Activated naive CD8-positive, alpha-beta T cell treated with anti-CD3 and anti-CD28 coated beads, Interleukin-2, amount 50 U/mL, for 16 hours (primary cell): ENCODE data around the gene RNF32.

ENCODE experiments used
- DNase-seq: peaks from one replicate; pipeline ENCODE4 v3.0.0-alpha.2; 2020; ENCODE audit warnings: low read depth, low spot score

The RNF32 gene

DNA sequence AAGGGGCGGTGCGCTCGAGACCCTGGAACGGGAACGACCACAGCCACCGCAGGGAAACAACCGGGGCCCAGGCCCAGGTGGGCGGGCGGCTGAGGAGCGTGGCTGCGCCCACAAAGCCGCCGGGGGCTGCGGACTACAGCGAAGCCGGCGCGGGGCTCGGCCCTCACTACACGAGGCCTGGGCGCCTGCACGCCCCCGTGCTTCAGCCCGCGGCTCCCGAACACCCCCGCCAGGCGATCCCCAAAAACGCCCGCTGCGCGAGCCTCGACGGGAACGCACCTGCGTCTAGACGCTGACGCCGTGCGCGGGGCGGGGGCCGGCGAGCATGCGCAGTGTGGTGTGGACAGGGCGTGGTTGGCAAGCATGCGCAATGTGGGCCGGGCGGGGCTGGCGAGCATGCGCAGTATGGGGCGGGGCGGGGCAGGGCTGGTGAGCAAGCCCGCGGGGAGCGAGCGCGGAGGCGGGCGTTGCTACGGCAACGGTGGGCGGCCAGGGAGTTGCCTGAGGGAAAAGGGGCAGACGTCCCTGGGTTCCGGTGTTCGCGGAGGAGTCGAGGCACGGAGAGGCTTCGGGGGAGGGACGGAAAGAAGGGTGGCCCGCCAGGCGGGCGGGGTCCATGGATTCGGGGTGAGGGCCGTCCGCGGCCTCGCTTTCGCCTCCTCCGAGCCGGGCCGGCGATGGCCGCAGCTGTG, at the start of gene RNF32:
Gene RNF32, plus strand, starts transcription at position 518 of the 692 bp plus-strand sequence. CDS start 3,104 bp downstream, outside the sequence.
- DNase-seq, result peak; percentile 92

DNA sequence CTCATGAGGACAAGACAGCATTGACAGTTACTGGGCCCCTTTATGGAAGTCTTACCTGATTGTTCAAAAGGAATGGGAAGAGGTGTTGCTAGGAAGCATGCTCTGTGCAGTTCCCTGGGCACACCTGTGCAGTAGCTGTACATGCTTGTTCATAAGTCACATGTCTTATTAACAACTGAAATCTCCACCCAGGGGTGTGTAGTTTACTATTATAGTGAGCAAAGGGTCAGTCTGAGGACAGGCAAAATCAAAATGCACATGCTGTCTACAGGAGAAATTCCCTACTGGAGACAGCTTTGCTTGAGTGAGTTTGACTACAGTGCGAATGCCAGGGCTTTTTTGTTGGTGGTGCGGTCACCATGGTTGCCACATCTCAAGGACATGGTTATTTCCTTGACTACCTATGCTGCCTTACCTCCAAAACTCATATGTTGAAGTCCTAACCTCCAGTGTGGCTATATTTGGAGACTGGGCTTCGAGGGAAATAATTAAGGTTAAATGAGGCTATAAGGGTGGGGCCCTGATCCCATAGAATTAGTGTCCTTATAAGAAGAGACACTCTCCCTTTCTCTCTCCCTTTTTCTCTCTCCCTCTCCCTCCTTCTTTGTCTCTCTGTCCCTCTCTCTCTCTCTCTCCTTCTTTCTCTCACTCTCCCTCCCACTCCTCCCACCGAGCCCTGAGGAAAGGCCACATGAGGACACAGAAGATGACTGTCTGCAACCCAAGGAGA, 48.3 kb upstream of the RNF32 start:
- no peak for DNase-seq

DNA sequence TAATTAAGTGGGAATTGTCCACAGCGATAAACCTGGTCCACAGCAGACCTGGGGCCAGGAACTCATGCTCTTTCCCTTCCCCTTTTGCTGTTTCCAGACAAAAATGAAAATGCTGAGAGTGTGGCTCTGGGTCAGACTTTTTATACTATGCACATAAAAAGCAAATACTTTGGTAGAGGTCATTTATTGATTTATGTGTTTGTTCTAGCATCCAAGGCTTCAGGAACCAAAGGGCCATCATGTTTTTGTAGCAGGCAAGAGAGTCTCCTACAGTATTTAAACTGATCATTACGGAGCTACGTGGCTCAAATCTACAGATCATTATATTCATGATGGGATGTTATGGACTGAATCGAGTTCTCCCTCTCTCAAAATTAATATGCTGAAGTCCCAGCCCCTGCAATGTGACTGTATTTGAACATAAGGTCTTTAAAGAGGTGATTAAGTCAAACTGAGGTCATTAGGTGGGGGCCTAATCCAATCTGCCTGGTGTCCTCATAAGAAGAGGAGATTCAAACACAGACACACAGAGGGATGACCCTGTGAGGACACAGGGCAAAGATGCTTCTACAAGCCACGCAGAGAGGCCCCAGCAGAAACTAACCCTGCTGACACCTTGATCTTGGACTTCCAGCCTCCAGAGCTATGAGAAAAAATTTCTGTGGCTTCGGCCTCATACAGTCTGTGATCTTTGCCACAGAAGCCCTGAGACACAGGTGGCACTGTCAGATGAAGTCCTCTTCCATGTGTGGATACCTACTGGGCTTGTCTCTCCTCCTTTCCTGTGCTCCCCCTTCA, 46.1 kb upstream of the RNF32 start:
- no peak for DNase-seq

DNA sequence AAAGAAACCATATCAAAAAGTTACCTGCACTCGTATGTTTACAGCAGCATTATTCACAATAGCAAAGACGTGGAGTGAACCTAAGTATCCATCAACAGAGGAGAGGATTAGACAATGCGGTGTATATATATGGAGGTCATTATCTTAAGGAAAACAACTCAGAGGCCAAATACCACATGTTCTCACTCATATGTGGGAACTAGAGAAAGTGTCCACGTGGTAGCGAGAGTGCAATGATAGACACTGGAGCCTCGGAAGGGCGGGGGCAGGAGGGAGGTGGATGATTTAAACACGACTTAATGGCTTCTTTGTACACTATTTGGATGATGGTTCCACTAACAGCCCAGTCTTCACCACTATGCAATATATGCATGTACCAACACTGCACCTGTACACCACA, 40.1 kb upstream of the RNF32 start:
- DNase-seq, result no peak

DNA sequence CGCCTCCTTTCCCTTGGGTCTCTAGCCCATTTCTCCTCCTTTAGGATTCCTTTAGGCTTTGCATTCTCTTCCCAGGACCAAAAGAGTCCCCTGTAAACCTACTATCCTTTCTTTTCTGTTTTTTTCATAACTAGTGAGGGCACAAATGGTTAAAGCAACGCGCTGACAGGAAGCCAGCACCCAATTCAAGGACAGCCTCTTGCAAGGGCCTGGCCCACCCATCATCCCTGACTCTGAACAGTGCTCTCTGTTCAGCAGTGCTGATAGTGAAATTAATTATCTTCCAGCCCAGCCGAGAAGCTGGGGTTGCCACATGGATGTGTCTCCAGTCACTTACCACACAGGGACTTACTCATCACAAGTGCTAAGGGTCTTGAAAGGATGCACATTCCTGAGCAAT, 38.3 kb upstream of the RNF32 start:
- no peak for DNase-seq

DNA sequence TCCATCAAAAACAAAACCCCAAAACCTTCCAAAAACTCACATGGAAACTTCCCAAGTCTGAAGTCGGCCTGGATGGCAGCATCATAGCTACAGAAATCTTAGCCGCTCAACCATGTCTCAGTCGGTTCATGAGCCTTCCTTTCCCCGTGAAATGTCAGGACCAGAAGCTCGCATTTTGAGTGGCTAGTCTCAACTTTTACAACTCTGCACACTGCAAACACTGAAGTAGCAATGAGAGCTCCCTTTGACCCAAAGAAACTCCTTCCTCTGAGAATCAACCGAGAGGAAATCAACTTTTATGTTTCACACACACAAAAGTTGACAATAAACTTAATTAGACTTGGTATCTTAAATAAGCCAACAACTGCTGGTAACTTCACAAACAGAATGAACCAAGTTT, 37.6 kb upstream of the RNF32 start:
- no peak for DNase-seq

DNA sequence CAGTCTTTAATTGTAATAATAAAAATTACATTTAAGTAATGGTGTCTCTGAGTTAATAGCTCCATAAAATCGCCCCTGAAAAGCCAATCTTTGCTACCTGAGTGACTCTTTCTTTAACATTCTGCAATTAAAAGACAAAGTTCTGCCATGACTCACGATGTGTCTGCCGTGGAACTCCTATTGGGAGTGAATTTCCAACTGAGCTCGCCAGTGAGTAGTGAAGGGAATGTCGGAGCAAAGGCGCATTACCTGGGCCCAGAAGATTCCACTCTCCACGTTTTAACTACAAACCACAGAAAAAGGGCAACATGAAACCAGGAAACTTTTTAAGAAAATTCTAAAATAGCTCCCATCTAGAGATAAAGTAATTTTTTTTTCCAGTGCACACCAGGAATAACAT, 36.9 kb upstream of the RNF32 start:
- DNase-seq, result no peak

DNA sequence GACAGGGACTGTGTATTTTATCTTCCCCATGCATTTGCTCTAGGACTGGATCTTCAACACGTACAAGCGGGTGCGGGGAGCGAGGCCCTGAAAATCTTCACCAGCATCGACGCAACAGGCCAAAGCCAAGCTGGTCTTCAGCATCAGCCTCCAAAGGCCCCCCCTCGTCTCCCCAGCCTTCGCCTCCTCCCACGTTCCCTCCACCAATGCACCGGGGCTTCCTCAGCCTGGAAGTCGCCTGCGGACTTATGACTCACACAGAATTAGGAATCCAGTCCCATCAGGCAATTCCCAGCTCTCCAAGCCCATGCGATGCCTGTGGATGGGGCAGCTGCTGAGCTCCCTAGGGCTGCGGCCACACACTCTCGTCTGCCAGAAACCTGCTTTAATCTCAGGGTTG, 36.3 kb upstream of the RNF32 start:
- no peak for DNase-seq

DNA sequence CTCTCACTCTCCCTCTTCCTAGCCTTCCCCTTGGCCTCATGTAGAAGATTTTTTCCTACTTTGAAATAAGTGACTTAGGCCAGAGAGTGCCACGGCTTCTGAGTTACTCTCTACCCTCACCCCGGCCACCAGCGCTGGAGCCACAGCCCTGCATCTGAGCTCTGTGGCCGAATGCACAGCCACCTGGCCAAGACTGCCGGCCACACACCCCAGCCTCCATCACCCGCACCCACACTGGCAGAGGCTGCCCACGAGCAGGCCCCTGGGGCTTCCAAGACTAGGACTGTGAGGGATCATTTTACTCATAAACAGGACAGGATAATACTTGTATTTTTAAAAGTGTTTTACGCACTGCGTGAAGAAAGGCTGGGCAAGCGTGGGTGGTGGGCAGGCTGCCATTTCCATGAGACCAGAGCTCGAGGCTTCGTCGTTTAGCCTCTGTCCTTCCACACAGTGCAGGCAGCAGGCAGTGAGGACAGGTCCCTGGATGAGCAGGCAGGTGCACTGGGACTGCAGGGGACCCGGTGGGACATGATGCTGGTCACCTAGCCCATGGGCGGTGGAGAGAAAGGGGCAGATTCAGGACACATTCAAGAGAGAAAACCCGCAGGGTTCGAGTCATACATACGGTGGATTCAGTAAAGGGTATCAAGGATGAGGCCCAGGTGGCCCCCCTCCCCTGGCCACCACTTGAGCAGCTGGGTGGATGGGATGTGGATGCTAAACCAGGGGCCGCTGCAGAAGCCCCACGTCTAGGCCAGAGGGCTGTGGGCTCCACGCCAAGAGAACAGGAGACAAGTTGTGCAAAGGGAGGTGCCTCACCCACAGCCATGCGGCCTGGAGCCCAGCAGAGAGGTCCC, 35.5 kb upstream of the RNF32 start:
- DNase-seq, result no peak

DNA sequence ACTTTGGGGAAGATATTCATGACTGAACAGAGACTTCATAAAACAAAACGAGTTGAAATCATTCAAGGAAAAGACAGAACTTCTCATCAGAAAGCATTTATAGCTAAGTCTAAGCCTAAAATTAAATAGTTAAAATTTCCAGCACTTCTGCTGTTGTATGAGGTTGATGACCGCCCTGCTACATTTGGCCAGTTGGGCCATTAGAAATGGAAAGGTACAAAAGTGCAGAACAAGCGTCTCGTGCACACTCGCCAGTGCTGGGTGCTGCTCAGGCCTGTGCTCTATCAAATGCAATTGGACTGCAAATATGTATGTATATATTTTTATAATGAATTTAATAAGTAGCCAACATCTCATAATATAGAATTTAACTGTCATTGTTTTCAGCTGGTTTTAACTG, 34.4 kb upstream of the RNF32 start:
- DNase-seq, result no peak

DNA sequence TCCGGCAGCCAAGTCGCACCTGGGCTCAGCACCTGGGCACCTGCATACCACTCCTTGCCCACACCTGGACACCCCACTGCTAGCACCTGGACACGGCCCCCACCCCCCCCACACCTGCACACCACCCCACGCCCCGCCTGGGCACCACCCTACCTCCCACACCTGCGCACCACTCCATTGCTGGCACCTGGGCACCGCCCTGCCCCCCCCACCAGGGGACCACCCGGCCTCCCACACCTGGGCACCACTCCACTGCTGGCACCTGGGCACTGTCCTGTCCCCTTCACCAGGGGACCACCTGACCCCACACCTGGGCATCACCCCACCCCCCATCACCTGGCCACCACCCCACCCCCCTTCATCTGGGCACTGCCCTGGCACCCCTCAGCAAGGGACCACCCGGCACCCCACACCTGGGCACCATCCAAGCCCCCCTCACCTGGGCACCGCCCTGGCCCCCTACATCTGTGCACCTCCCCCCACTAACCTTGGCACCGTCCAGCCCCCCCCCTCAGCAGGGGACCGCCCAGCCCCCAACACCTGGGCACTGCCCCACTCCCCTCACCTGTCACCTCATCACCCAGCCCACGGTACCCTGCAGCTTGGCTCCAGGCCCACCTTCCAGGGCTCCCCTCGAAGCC, 33.8 kb upstream of the RNF32 start:
- DNase-seq, result no peak

DNA sequence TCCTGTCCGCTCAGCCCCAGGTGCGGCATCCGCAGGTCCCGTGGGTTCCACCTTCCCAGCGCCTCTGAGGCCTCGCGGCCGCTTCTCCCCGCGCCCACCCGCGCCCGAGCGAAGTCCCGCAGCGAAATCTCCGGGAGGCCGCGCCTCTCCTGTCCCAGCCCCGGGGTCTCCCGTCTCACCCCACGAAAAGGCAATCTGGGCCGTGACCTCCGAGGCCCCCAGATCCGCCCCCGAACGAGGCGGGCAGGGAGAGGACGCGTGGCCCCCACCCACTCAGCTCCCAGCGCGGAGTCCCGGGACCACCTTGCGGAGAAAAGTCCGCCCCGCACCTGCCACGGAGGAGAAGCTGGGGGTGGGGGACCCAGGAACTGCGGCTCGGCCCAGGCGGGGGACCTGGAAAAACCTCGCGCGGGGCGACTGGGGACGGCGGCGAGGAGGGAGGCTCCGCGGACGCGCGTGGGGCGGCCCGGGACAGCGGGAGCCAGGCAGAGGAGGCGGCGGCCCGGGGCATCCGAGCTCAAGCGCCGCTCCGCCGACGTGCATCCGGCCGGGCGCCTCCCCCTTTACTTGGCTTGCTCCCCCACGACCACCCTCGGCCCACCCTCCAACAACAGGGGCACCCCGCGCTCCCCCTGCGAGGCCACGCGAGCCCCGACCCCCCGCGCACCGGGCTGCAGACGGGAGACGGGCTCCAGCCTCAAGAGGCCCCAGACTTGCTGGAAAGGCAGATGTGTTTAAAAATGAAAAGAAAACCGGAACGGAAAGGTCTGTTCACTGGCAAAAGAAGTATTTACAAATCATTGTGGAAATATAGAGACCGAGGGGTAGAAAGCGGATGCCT, 33.0 kb upstream of the RNF32 start:
- DNase-seq, result no peak

DNA sequence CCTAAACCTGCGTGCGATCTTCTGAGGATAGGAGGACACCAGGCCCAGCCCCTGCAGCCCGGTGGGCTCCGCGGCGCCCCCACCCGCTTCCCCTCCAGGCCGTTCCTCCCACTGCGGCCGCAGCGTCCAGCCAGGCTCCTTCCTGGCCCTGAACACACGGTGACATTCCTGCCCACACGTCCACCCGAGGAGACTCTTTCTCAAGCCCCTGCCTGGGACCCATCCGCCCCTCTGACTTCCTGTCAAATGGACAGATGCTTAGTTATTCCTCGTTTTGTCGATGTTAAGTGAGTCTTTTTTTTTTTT, 32.4 kb upstream of the RNF32 start:
- no peak for DNase-seq

DNA sequence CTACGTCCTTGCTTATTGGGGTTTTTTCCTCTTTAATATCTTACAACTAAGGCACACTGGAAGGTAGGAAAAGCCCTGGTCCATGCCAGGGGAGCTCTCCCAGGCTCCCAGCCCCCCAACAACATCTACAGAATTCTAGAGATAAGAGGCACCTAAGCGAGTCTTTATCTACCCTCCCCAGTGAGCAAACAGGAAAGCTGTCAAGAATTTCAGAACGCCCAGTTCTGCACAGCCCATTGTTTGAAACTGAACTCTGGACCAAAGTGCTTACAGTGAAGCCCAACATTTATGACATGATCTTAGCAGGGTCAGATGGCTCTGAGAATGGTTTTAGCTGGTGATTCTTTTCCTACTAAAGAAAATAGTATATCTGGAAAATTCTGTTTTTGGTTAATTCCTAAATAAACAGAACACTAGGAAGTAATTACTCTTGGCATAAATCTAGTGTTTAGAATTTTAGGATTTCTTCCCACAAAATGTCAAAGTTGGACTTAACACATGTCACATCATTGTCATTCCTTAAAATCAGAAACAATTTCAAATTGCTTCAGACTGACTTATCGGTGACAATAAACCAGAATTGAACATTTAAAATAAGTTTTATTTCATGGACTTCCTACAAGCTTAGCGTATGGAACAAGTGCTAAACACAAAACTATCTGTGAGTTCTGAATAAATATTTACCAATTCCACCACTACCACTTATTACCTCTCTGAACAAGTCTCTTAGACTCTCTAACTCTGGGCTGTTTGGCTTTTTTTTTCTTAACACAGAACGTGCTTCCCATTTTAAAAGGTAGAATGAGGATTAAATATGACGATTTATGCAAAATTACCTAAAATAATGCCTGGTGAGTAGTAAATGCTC, 31.3 kb upstream of the RNF32 start:
- DNase-seq, result no peak

DNA sequence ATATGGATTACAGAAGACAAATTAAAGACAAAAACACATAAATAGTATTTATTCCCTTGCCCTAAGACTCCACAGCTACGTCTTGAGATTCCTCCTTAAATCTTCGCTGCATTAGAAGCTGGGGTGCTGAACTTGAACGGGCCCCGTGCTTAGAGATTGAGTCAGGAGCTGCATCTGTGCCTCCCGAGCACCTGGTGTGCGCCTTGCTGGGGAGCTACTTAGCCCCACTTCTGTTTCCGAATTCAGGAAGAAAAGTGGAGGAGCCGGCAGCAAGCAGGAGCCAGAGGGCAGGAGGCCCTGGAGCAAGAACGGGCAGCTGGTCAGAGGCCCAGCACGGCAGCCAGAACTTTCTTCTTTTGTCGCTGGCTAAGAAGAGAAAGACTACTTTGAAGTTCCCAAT, 30.4 kb upstream of the RNF32 start:
- no peak for DNase-seq

DNA sequence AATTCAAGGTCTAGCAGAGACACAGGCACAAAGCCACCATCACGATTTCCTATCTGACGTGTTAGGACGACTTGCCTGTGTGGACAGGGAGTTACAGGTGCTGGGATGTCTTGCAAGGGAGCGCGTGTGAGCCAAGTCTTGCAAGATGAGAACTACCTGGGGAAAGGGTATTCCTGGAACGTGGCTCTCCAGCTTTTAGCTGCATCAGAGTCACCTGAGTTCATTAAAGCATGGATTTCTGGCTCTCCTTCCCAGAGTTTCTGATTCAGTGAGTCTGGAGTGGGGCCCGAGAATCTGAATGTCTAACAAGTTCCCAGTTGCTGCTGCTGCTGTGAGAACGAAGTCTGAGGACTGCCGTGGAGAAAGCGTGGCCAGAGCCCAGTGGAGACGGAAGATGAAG, 30.0 kb upstream of the RNF32 start:
- no peak for DNase-seq

DNA sequence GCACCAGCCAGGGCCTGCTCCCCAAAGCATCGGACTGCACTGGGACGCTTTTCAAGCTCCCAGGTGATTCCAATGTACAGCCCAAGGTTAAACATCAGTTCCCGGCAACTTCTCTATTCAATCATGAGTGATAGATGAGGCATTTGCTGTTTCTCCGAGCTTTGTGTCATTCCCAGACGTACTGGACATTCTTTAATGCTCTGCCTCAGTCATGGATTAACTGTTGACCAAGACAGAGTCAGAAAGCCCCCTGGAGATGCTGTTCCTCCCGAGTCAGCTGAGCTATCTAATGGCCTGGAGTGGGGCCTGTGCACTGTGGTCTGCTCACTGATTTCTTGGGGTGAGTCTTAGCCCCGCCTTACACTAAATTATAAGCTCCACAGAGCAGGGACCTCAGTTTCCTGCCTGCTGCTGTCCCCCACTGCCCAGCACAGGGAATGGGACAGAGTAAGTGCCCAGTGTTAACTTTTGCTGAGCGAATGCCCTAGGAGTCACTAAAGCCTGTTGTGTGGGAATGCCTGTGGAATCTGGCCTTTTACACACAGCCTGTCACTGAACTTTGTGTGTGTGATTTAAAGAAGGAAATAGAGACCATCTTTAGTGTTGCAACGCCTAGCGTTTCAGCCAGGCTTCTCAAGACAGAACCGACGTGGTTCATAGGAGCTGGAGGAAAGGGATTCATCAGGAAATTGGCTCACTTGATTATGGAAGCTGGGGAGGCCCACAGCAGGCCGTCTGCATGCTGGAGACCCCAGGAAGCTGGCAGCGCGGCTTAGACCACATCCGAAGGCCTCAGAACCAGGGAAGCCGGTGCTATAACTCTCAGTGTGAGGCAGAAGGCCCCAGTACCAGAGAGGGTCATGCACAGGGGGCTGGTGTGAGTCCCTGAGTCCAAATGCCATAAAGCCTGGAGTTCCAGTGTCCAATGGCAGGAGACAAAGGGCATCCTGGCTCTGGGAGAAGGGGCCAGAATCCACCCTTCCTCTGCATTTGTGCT, 29.3 kb upstream of the RNF32 start:
- DNase-seq, result no peak

DNA sequence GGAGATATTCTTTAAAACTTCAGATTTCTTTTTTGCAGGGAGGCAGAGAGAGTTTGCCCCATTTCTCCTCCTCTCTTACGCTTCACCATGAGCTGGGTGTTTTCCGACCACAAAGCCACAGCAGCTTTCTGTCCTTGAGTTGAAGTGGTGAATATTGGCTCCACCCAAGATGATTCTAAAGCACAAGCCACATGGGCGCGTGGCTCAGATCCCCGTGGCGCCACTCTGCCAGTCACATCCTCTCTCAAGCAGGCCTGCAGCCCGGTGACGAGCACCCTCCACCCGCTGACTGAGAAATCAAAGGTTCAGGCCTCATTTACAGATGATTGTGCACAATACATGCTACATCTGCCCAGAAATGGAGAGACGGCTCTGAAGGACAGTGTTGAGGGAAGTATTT, 27.6 kb upstream of the RNF32 start:
- DNase-seq, result peak; percentile 42
